Measurements from ENCODE around the gene SPDL1. TPM values are rescaled to one million over a fixed set of nuclear protein-coding genes. Genes with fewer than 3 reads are reported as not detected.

SPDL1 gene
- total RNA-seq, 1 experiment from 2014 or later = 60.0 TPM

DNA sequence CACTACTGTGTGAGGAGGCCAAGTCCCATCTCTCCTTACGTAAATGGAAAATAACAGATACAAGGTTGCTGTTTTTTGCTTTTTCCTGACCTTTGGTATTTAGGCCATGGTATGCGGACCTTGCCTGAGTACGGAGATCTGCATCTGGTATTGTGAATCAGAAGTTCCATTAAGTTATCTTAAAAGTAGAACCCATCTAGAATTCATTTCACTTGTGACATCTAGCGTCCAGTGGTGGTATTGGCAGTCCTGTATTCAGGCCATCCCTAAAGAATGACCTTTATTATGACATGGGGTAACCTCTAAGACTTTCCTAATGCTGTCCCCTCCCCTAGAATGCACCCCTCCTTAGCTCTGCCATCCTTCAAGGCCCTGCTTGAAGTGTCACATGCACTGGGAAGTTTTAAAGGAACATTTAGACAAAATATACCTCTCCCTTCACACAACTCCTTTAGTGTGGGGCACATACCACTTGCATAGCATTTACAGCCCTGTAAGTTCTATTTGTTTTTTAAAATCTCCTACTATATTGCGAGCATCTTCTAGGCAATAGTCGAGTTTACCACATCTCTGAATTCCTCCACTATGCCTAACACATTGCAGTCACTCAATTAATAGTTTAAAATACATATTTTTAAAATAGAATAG, 1.9 kb upstream of the SPDL1 start:
- POLR2A ChIA-PET = no interaction called here
- Histone ChIP-seq H3K36me3 (ENCODE audit: control insufficient read depth, insufficient read depth, low read length) (no peaks in the 10 kb centered on the region), H3K4me3 (ENCODE audit: low read depth, low read length) (no peak overlapping the region), H3K27me3 (replicated peaks; ENCODE audit: control insufficient read depth, insufficient read depth, low read length) (no peaks in the 10 kb centered on the region), H3K9me3 (no peaks in the 10 kb centered on the region), H3K4me1 (no peaks in the 10 kb centered on the region; the same call in 1 of the 2 replicates)
- TF ChIP-seq, protein P1, sequence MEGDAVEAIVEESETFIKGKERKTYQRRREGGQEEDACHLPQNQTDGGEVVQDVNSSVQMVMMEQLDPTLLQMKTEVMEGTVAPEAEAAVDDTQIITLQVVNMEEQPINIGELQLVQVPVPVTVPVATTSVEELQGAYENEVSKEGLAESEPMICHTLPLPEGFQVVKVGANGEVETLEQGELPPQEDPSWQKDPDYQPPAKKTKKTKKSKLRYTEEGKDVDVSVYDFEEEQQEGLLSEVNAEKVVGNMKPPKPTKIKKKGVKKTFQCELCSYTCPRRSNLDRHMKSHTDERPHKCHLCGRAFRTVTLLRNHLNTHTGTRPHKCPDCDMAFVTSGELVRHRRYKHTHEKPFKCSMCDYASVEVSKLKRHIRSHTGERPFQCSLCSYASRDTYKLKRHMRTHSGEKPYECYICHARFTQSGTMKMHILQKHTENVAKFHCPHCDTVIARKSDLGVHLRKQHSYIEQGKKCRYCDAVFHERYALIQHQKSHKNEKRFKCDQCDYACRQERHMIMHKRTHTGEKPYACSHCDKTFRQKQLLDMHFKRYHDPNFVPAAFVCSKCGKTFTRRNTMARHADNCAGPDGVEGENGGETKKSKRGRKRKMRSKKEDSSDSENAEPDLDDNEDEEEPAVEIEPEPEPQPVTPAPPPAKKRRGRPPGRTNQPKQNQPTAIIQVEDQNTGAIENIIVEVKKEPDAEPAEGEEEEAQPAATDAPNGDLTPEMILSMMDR (IDR thresholded peaks at IDR 0.05; ENCODE audit: insufficient read depth in 1 of 2, low read depth in 1 of 2, low read length in 1 of 2, severe bottlenecking in 1 of 2, unreplicated experiment in 1 of 2) = peak; percentile 73 to 90
- BruUV-seq (replicated peaks) = no TSS peak
- H3K27me3 Mint-ChIP-seq (ENCODE audit: insufficient read depth, unreplicated experiment) = no peaks in the 10 kb centered on the region
- peaks cover 22% of the 10 kb centered on the region for H3K4me1 Mint-ChIP-seq (ENCODE audit: low read depth, unreplicated experiment)
- peaks cover 15% of the 10 kb centered on the region for H3K36me3 Mint-ChIP-seq (ENCODE audit: insufficient read depth, unreplicated experiment)
- peak; percentile 56 to 71 for DNase-seq
- no peak overlapping the region for H3K4me3 Mint-ChIP-seq (ENCODE audit: unreplicated experiment)
- no peaks in the 10 kb centered on the region for H3K9me3 Mint-ChIP-seq (ENCODE audit: unreplicated experiment)
- H3K27ac Mint-ChIP-seq (ENCODE audit: unreplicated experiment) = no peak overlapping the region
- CTCF ChIA-PET = no interaction called here
- intact Hi-C loops (cut with micrococcal nuclease; ENCODE audit: unreplicated experiment) = loop anchor here (1.0 to 10.0 kb wide), 4 partner anchors 33 to 1097 kb away; partner anchors contain the start of gene RARS1

DNA sequence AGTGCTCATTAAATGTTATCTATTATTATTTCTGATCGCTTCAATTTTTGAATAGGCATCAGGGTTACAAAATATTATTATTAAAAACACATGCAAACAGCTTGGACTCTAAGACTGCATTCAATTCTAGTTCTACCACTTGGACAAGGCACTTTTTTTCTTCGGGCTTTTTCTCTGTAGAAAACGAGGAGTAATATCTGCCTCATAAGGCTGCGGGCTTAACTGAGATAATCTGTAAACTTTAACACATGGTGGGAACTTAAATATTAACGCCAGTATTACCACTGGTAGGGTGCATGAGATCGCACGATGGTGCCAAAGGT, 511 bp upstream of the SPDL1 start:
- peaks cover 28% of the 10 kb centered on the region for H3K4me1 Mint-ChIP-seq (ENCODE audit: low read depth, unreplicated experiment)
- Histone ChIP-seq H3K27me3 (replicated peaks; ENCODE audit: control insufficient read depth, insufficient read depth, low read length) (no peaks in the 10 kb centered on the region), H3K4me1 (no peaks in the 10 kb centered on the region; the same call in 1 of the 2 replicates), H3K9me3 (no peaks in the 10 kb centered on the region), H3K4me3 (ENCODE audit: low read depth, low read length) (peak overlapping the region; percentile 84), H3K36me3 (ENCODE audit: control insufficient read depth, insufficient read depth, low read length) (no peaks in the 10 kb centered on the region)
- peaks cover 17% of the 10 kb centered on the region for H3K36me3 Mint-ChIP-seq (ENCODE audit: insufficient read depth, unreplicated experiment)
- no peaks in the 10 kb centered on the region for H3K9me3 Mint-ChIP-seq (ENCODE audit: unreplicated experiment)
- TSS peak; percentile 93 for BruUV-seq (replicated peaks)
- peak overlapping the region; percentile 94 for H3K4me3 Mint-ChIP-seq (ENCODE audit: unreplicated experiment)
- peak overlapping the region; percentile 97 for H3K27ac Mint-ChIP-seq (ENCODE audit: unreplicated experiment)
- TF ChIP-seq, protein P1 (IDR thresholded peaks at IDR 0.05; ENCODE audit: insufficient read depth in 1 of 2, low read depth in 1 of 2, low read length in 1 of 2, severe bottlenecking in 1 of 2, unreplicated experiment in 1 of 2) = no peak
- no peaks in the 10 kb centered on the region for H3K27me3 Mint-ChIP-seq (ENCODE audit: insufficient read depth, unreplicated experiment)
- intact Hi-C loops (cut with micrococcal nuclease; ENCODE audit: unreplicated experiment) = loop anchor here (10.0 kb wide), 1 partner anchor 1098 kb away; the partner anchor contains the start of gene RARS1
- no peak for DNase-seq
- ChIA-PET CTCF (interaction anchor here (0.6 to 1.0 kb wide), 5 partner anchors 9 to 991 kb away, joined by 3 to 4 read pairs (median 3); no protein-coding TSS in a partner anchor), POLR2A (interaction anchor here (0.7 to 1.3 kb wide), 5 partner anchors 9 to 1003 kb away, joined by 3 to 8 read pairs (median 3); no protein-coding TSS in a partner anchor)

DNA sequence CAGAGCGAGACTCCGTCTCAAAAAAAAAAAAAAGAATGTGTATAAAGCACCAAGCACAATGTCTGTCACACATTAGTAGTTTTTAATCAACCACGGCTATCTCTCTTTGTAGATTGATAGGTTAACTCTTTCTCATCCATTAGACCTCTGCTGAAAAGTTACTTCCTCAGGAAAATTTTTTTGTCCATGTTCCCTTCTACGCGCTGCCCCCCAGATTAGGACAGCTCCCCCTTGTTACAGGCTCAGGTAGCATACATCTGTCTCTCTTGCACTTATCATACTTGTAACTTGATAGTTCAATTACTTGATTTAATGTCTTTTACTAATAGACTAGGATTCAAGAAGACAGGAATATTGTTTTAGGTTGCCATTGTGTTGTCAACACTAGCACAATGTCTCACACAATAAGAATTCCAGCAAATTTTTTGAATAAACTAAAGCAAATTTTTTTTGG, 1.5 kb downstream of the SPDL1 start:
- H3K27me3 Mint-ChIP-seq (ENCODE audit: insufficient read depth, unreplicated experiment) = no peaks in the 10 kb centered on the region
- H3K9me3 ChIP-seq = no peaks in the 10 kb centered on the region
- no peaks in the 10 kb centered on the region for H3K9me3 Mint-ChIP-seq (ENCODE audit: unreplicated experiment)
- no peaks in the 10 kb centered on the region for H3K27me3 ChIP-seq (replicated peaks; ENCODE audit: control insufficient read depth, insufficient read depth, low read length)
- H3K4me1 ChIP-seq = no peaks in the 10 kb centered on the region; the same call in 1 of the 2 replicates
- peaks cover 36% of the 10 kb centered on the region for H3K36me3 Mint-ChIP-seq (ENCODE audit: insufficient read depth, unreplicated experiment)
- ChIA-PET CTCF (no interaction called here), POLR2A (no interaction called here)
- intact Hi-C loops (cut with micrococcal nuclease; ENCODE audit: unreplicated experiment) = loop anchor here (10.0 kb wide), 1 partner anchor 1100 kb away; the partner anchor contains the start of gene RARS1
- no TSS peak for BruUV-seq (replicated peaks)
- no peak overlapping the region for H3K27ac Mint-ChIP-seq (ENCODE audit: unreplicated experiment)
- H3K36me3 ChIP-seq (ENCODE audit: control insufficient read depth, insufficient read depth, low read length) = 0 out of 2 replicates have a peak, but pooled peaks cover 3% of the 10 kb centered on the region
- peak overlapping the region; percentile 94 for H3K4me3 Mint-ChIP-seq (ENCODE audit: unreplicated experiment)
- DNase-seq = no peak
- peaks cover 28% of the 10 kb centered on the region for H3K4me1 Mint-ChIP-seq (ENCODE audit: low read depth, unreplicated experiment)
- no peak overlapping the region for H3K4me3 ChIP-seq (ENCODE audit: low read depth, low read length)
- TF ChIP-seq, protein P1 (IDR thresholded peaks at IDR 0.05; ENCODE audit: insufficient read depth in 1 of 2, low read depth in 1 of 2, low read length in 1 of 2, severe bottlenecking in 1 of 2, unreplicated experiment in 1 of 2) = no peak
